ENCODE measurements around the gene PTK7.
"Not testable (repeated sequence)": the region's sequence is repeated elsewhere in the genome, so short reads cannot be mapped to it uniquely, and the experiment has no call there.

The PTK7 gene

GRCh38 chr6:43130429-43130828, 54.3 kb downstream of the PTK7 start:
- Histone ChIP-seq H3K36me3 (replicated peaks in 1 of 2; ENCODE audit: control insufficient read depth in 2 of 2, insufficient read depth in 2 of 2, low read length in 2 of 2) (peaks cover 16 to 52% of the 10 kb centered on the region in 2 donors), H2AK5ac (ENCODE audit: low read depth, low read length) (no peak overlapping the region), H3K9ac (ENCODE audit: low read depth, low read length, poor library complexity) (no peak overlapping the region), H3K14ac (ENCODE audit: low read length) (no peak overlapping the region), H3K79me1 (ENCODE audit: low read depth, low read length) (peaks cover 13% of the 10 kb centered on the region), H2BK12ac (ENCODE audit: low read length) (no peak overlapping the region), H4K8ac (ENCODE audit: low read depth, low read length) (no peak overlapping the region), H4K91ac (ENCODE audit: low read depth, low read length, poor library complexity) (no peak overlapping the region), H3K23ac (ENCODE audit: low read depth, low read length, poor library complexity) (no peak overlapping the region), H3K4ac (ENCODE audit: low read length) (no peak overlapping the region), H3K18ac (ENCODE audit: low read length) (no peak overlapping the region), H2BK120ac (ENCODE audit: low read depth, low read length) (no peak overlapping the region), H3K4me3 (ENCODE audit: low read length in 2 of 2) (no peak overlapping the region), H2BK15ac (ENCODE audit: low read length) (no peak overlapping the region), H3K9me3 (replicated peaks in 1 of 2; ENCODE audit: control insufficient read depth in 2 of 2, insufficient read depth in 1 of 2, low read depth in 1 of 2, low read length in 2 of 2) (no peaks in the 10 kb centered on the region), H3K27ac (replicated peaks; ENCODE audit: low read length) (no peak overlapping the region), H3K4me1 (ENCODE audit: control insufficient read depth in 2 of 2, insufficient read depth in 1 of 2, low read depth in 1 of 2, low read length in 2 of 2) (peaks cover 0 to 4% of the 10 kb centered on the region in 2 donors), H3K27me3 (ENCODE audit: control insufficient read depth in 3 of 3, insufficient read depth in 3 of 3, low read depth in 1 of 3, low read length in 3 of 3) (no peaks in the 10 kb centered on the region), H2BK5ac (ENCODE audit: low read length) (no peak overlapping the region), H2AFZ (ENCODE audit: low read length) (no peak overlapping the region), H3K4me2 (ENCODE audit: insufficient read depth, low read length, poor library complexity, severe bottlenecking) (no peak overlapping the region)
- no CpG with 5 or more reads among the region's 7 CpGs for WGBS, 2 donors (ENCODE audit: extremely low coverage in 2 of 2, insufficient read length in 2 of 2, insufficient replicate concordance in 1 of 2)
- no peak for DNase-seq (ENCODE audit: low spot score)

- H3K4me3 ChIP-seq (ENCODE audit: low read length in 2 of 2); DNase-seq (ENCODE audit: low spot score); H3K27me3 ChIP-seq (ENCODE audit: control insufficient read depth in 3 of 3, insufficient read depth in 3 of 3, low read depth in 1 of 3, low read length in 3 of 3); H2BK15ac ChIP-seq (ENCODE audit: low read length); H3K4me2 ChIP-seq (ENCODE audit: insufficient read depth, low read length, poor library complexity, severe bottlenecking); H2AFZ ChIP-seq (ENCODE audit: low read length); H2BK12ac ChIP-seq (ENCODE audit: low read length); H2BK5ac ChIP-seq (ENCODE audit: low read length); H3K9ac ChIP-seq (ENCODE audit: low read depth, low read length, poor library complexity); H3K18ac ChIP-seq (ENCODE audit: low read length); H2AK5ac ChIP-seq (ENCODE audit: low read depth, low read length); H3K27ac ChIP-seq (replicated peaks; ENCODE audit: low read length); H4K8ac ChIP-seq (ENCODE audit: low read depth, low read length); H3K4me1 ChIP-seq (ENCODE audit: control insufficient read depth in 2 of 2, insufficient read depth in 1 of 2, low read depth in 1 of 2, low read length in 2 of 2); H2BK120ac ChIP-seq (ENCODE audit: low read depth, low read length); H3K14ac ChIP-seq (ENCODE audit: low read length); H3K9me3 ChIP-seq (replicated peaks in 1 of 2; ENCODE audit: control insufficient read depth in 2 of 2, insufficient read depth in 1 of 2, low read depth in 1 of 2, low read length in 2 of 2); H4K91ac ChIP-seq (ENCODE audit: low read depth, low read length, poor library complexity); H3K4ac ChIP-seq (ENCODE audit: low read length); H3K23ac ChIP-seq (ENCODE audit: low read depth, low read length, poor library complexity): not testable (repeated sequence)
- H3K79me1 ChIP-seq (ENCODE audit: low read depth, low read length), result peaks cover 15% of the 10 kb centered on the region
- peaks cover 16 to 53% of the 10 kb centered on the region in 2 donors for H3K36me3 ChIP-seq (replicated peaks in 1 of 2; ENCODE audit: control insufficient read depth in 2 of 2, insufficient read depth in 2 of 2, low read length in 2 of 2)
- WGBS, 2 donors (ENCODE audit: extremely low coverage in 2 of 2, insufficient read length in 2 of 2, insufficient replicate concordance in 1 of 2), result no CpG with 5 or more reads among the region's 5 CpGs
Measured at GRCh38 chr6:43131379-43131778, 55.3 kb downstream of the PTK7 start.

GRCh38 chr6:43138267-43138666, 62.2 kb downstream of the PTK7 start:
- no peak for DNase-seq (ENCODE audit: low spot score)

GRCh38 chr6:43139973-43140372, 63.9 kb downstream of the PTK7 start:
- H2BK12ac ChIP-seq (ENCODE audit: low read length); H2AFZ ChIP-seq (ENCODE audit: low read length); H3K9me3 ChIP-seq (replicated peaks in 1 of 2; ENCODE audit: control insufficient read depth in 2 of 2, insufficient read depth in 1 of 2, low read depth in 1 of 2, low read length in 2 of 2); H3K14ac ChIP-seq (ENCODE audit: low read length); H3K23ac ChIP-seq (ENCODE audit: low read depth, low read length, poor library complexity); DNase-seq (ENCODE audit: low spot score); H4K91ac ChIP-seq (ENCODE audit: low read depth, low read length, poor library complexity); H3K4me2 ChIP-seq (ENCODE audit: insufficient read depth, low read length, poor library complexity, severe bottlenecking); H3K4me3 ChIP-seq (ENCODE audit: low read length in 2 of 2); H3K27me3 ChIP-seq (ENCODE audit: control insufficient read depth in 3 of 3, insufficient read depth in 3 of 3, low read depth in 1 of 3, low read length in 3 of 3); H2AK5ac ChIP-seq (ENCODE audit: low read depth, low read length); H3K18ac ChIP-seq (ENCODE audit: low read length); H2BK120ac ChIP-seq (ENCODE audit: low read depth, low read length); H3K79me1 ChIP-seq (ENCODE audit: low read depth, low read length); H4K8ac ChIP-seq (ENCODE audit: low read depth, low read length); H3K4me1 ChIP-seq (ENCODE audit: control insufficient read depth in 2 of 2, insufficient read depth in 1 of 2, low read depth in 1 of 2, low read length in 2 of 2); H2BK15ac ChIP-seq (ENCODE audit: low read length); H3K27ac ChIP-seq (replicated peaks; ENCODE audit: low read length); H3K4ac ChIP-seq (ENCODE audit: low read length); H2BK5ac ChIP-seq (ENCODE audit: low read length); H3K9ac ChIP-seq (ENCODE audit: low read depth, low read length, poor library complexity): not testable (repeated sequence)
- H3K36me3 ChIP-seq (replicated peaks in 1 of 2; ENCODE audit: control insufficient read depth in 2 of 2, insufficient read depth in 2 of 2, low read length in 2 of 2), result peaks cover 19 to 25% of the 10 kb centered on the region in 2 donors
- no CpG with 5 or more reads among the region's 11 CpGs for WGBS, 2 donors (ENCODE audit: extremely low coverage in 2 of 2, insufficient read length in 2 of 2, insufficient replicate concordance in 1 of 2)

More at GRCh38 chr6:43138267-43138666, 62.2 kb downstream of the PTK7 start:
- Histone ChIP-seq H3K9ac (ENCODE audit: low read depth, low read length, poor library complexity) (no peak overlapping the region), H3K18ac (ENCODE audit: low read length) (no peak overlapping the region), H3K4me3 (ENCODE audit: low read length in 2 of 2) (no peak overlapping the region), H3K27me3 (ENCODE audit: control insufficient read depth in 3 of 3, insufficient read depth in 3 of 3, low read depth in 1 of 3, low read length in 3 of 3) (no peaks in the 10 kb centered on the region), H2AFZ (ENCODE audit: low read length) (no peak overlapping the region), H3K27ac (replicated peaks; ENCODE audit: low read length) (no peak overlapping the region), H3K4ac (ENCODE audit: low read length) (no peak overlapping the region), H3K4me1 (ENCODE audit: control insufficient read depth in 2 of 2, insufficient read depth in 1 of 2, low read depth in 1 of 2, low read length in 2 of 2) (peaks cover 3 to 4% of the 10 kb centered on the region in 2 donors), H3K23ac (ENCODE audit: low read depth, low read length, poor library complexity) (no peak overlapping the region), H2BK120ac (ENCODE audit: low read depth, low read length) (no peak overlapping the region), H2AK5ac (ENCODE audit: low read depth, low read length) (no peak overlapping the region), H3K36me3 (replicated peaks in 1 of 2; ENCODE audit: control insufficient read depth in 2 of 2, insufficient read depth in 2 of 2, low read length in 2 of 2) (peaks cover 14 to 25% of the 10 kb centered on the region in 2 donors), H2BK12ac (ENCODE audit: low read length) (no peak overlapping the region), H4K91ac (ENCODE audit: low read depth, low read length, poor library complexity) (no peak overlapping the region), H3K14ac (ENCODE audit: low read length) (no peak overlapping the region), H4K8ac (ENCODE audit: low read depth, low read length) (no peak overlapping the region), H2BK15ac (ENCODE audit: low read length) (no peak overlapping the region), H3K79me1 (ENCODE audit: low read depth, low read length) (peaks cover 5% of the 10 kb centered on the region), H2BK5ac (ENCODE audit: low read length) (no peak overlapping the region), H3K4me2 (ENCODE audit: insufficient read depth, low read length, poor library complexity, severe bottlenecking) (no peak overlapping the region), H3K9me3 (replicated peaks in 1 of 2; ENCODE audit: control insufficient read depth in 2 of 2, insufficient read depth in 1 of 2, low read depth in 1 of 2, low read length in 2 of 2) (no peaks in the 10 kb centered on the region)
- no CpG with 5 or more reads among the region's 3 CpGs for WGBS, 2 donors (ENCODE audit: extremely low coverage in 2 of 2, insufficient read length in 2 of 2, insufficient replicate concordance in 1 of 2)
